ENCODE measurements around the gene FOXF1.

- TF ChIP-seq CTCF (IDR thresholded peaks at IDR 0.05) (no peak), POLR2A (IDR thresholded peaks at IDR 0.05) (no peak)
These were observed 1.2 kb downstream of the FOXF1 start for GRCh38 chr16:86511317-86512161.
